ENCODE measurements around the gene POU6F2.

Gene POU6F2

GRCh38 chr7:39260279-39260844 is 282.7 kb downstream of the POU6F2 start:
- no peak for DNase-seq

GRCh38 chr7:39261771-39262170 is 284.1 kb downstream of the POU6F2 start:
- no peak for DNase-seq

GRCh38 chr7:39265641-39266591 is 288.2 kb downstream of the POU6F2 start:
- no peak for DNase-seq

- DNase-seq: no peak
These were observed 291.3 kb downstream of the POU6F2 start for GRCh38 chr7:39269034-39269433.

GRCh38 chr7:39270018-39270417 is 292.3 kb downstream of the POU6F2 start:
- DNase-seq: no peak

GRCh38 chr7:39271402-39271801 is 293.7 kb downstream of the POU6F2 start:
- no peak for DNase-seq

- no peak for DNase-seq
These were observed 294.4 kb downstream of the POU6F2 start for GRCh38 chr7:39272111-39272510.

GRCh38 chr7:39272691-39273090 is 295.0 kb downstream of the POU6F2 start:
- no peak for DNase-seq

- no peak for DNase-seq
These were observed 302.6 kb downstream of the POU6F2 start for GRCh38 chr7:39280337-39280736.

GRCh38 chr7:39285256-39285655 is 307.5 kb downstream of the POU6F2 start:
- DNase-seq: no peak

GRCh38 chr7:39288303-39288702 is 310.6 kb downstream of the POU6F2 start:
- no peak for DNase-seq

- DNase-seq: no peak
These were observed 314.1 kb downstream of the POU6F2 start for GRCh38 chr7:39291628-39292410.

GRCh38 chr7:39293056-39293823 is 315.5 kb downstream of the POU6F2 start:
- no peak for DNase-seq

GRCh38 chr7:39294022-39294421 is 316.3 kb downstream of the POU6F2 start:
- DNase-seq: no peak

GRCh38 chr7:39295796-39296195 is 318.1 kb downstream of the POU6F2 start:
- no peak for DNase-seq

- no peak for DNase-seq
These were observed 322.0 kb downstream of the POU6F2 start for GRCh38 chr7:39299695-39300094.

- DNase-seq: no peak
These were observed 322.6 kb downstream of the POU6F2 start for GRCh38 chr7:39300276-39300675.

GRCh38 chr7:39301543-39301942 is 323.8 kb downstream of the POU6F2 start:
- DNase-seq: no peak

GRCh38 chr7:39304178-39304577 is 326.5 kb downstream of the POU6F2 start:
- no peak for DNase-seq

GRCh38 chr7:39304668-39305405 is 327.1 kb downstream of the POU6F2 start:
- DNase-seq: no peak

- DNase-seq: no peak
These were observed 328.4 kb downstream of the POU6F2 start for GRCh38 chr7:39306016-39306570.

- no peak for DNase-seq
These were observed 333.0 kb downstream of the POU6F2 start for GRCh38 chr7:39310699-39311098.
